Transverse colon (tissue), 3 donors: ENCODE data around the gene CADPS.

Experiments used
- CTCF ChIP-seq, 5 experiments: fragments of 200-600 bp in 3 of 5; fragments of 450-650 bp in 2 of 5; sonication (generic) in 3 of 5; IDR thresholded peaks; 1 replicate in 2 of 5; 2 replicates in 3 of 5; pipeline ENCODE4 v1.5.1; 2016 to 2017; ENCODE audit warnings: antibody characterized with exemption in 5 of 5, inconsistent platforms in 3 of 5, mild to moderate bottlenecking in 2 of 5, moderate library complexity in 1 of 5
- POLR2A ChIP-seq: fragments of 450-650 bp; IDR thresholded peaks from one replicate; pipeline ENCODE4 v1.6.1; 2016; ENCODE audit warnings: antibody characterized with exemption, mild to moderate bottlenecking, moderate library complexity

GRCh38 chr3:62475306-62475705 is 399.9 kb downstream of the CADPS start:
- TF ChIP-seq CTCF (IDR thresholded peaks at IDR 0.05) (no peak), POLR2A (no peak)
